PFSK-1 (cell line): ENCODE results near the gene IRF5.

Experiments
- SIN3A ChIP-seq: IDR thresholded peaks from 2 replicates; pipeline ENCODE4 v1.6.1; 2012; ENCODE audit warnings: mild to moderate bottlenecking, low read length, moderate library complexity, borderline replicate concordance; ENCODE audit not compliant: insufficient read depth
- TF ChIP-seq, protein P1 (sequence below), 2 experiments: IDR thresholded peaks; 2 replicates each; pipeline versions ENCODE4 v1.6.1 to v1.8.0; 2011 to 2012; ENCODE audit warnings: low read depth in 2 of 2, low read length in 2 of 2, control low read depth in 1 of 2, inconsistent platforms in 1 of 2, mild to moderate bottlenecking in 1 of 2, moderate library complexity in 1 of 2; ENCODE audit not compliant: insufficient read depth in 1 of 2

DNA sequence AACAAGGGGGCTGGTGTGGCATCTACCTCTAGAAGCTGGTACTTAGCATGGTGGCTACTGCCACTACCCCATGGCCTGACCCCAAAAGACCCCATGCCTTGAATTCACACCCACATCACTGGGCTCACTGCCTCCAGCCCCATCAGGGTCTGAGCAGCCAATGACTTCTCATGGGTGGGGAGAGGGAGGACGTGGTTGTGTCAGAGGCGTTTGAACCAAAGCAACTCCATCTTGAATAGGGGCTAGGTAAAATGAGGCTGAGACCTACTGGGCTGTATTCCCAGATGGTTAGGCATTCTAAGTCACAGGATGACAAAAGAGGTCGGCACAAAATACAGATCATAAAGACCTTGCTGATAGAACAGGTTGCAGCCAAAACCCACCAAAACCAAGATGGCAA lies 42.4 kb upstream of the IRF5 start:
- TF ChIP-seq, protein P1, sequence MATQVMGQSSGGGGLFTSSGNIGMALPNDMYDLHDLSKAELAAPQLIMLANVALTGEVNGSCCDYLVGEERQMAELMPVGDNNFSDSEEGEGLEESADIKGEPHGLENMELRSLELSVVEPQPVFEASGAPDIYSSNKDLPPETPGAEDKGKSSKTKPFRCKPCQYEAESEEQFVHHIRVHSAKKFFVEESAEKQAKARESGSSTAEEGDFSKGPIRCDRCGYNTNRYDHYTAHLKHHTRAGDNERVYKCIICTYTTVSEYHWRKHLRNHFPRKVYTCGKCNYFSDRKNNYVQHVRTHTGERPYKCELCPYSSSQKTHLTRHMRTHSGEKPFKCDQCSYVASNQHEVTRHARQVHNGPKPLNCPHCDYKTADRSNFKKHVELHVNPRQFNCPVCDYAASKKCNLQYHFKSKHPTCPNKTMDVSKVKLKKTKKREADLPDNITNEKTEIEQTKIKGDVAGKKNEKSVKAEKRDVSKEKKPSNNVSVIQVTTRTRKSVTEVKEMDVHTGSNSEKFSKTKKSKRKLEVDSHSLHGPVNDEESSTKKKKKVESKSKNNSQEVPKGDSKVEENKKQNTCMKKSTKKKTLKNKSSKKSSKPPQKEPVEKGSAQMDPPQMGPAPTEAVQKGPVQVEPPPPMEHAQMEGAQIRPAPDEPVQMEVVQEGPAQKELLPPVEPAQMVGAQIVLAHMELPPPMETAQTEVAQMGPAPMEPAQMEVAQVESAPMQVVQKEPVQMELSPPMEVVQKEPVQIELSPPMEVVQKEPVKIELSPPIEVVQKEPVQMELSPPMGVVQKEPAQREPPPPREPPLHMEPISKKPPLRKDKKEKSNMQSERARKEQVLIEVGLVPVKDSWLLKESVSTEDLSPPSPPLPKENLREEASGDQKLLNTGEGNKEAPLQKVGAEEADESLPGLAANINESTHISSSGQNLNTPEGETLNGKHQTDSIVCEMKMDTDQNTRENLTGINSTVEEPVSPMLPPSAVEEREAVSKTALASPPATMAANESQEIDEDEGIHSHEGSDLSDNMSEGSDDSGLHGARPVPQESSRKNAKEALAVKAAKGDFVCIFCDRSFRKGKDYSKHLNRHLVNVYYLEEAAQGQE (IDR thresholded peaks at IDR 0.05; ENCODE audit: insufficient read depth in 1 of 2, low read depth in 2 of 2, low read length in 2 of 2): no peak
- TF ChIP-seq SIN3A: no peak
